ENCODE results near the gene CEP68. TPM values are rescaled to one million over a fixed set of nuclear protein-coding genes. Genes with fewer than 3 reads are reported as not detected.

The CEP68 gene
- total RNA-seq, 1 donor from 2014 or later = 38.3 TPM

GRCh38 chr2:65044097-65044735, 12.0 kb upstream of the CEP68 start:
- DNase-seq = no peak
- no peak overlapping the region for H3K27ac Mint-ChIP-seq (ENCODE audit: unreplicated experiment)
- TF ChIP-seq CTCF (IDR thresholded peaks at IDR 0.05; ENCODE audit: partially characterized antibody, unreplicated experiment) = no peak
- H3K9me3 Mint-ChIP-seq (ENCODE audit: unreplicated experiment) = no peaks in the 10 kb centered on the region
- peaks cover 13% of the 10 kb centered on the region for H3K36me3 Mint-ChIP-seq (ENCODE audit: unreplicated experiment)
- H3K4me1 Mint-ChIP-seq (ENCODE audit: low read depth, unreplicated experiment) = no peaks in the 10 kb centered on the region
- no peaks in the 10 kb centered on the region for H3K27me3 Mint-ChIP-seq (ENCODE audit: unreplicated experiment)
- no peak overlapping the region for H3K4me3 Mint-ChIP-seq (ENCODE audit: unreplicated experiment)

GRCh38 chr2:65045651-65046050, 10.6 kb upstream of the CEP68 start:
- no peak for TF ChIP-seq CTCF (IDR thresholded peaks at IDR 0.05; ENCODE audit: partially characterized antibody, unreplicated experiment)
- H3K9me3 Mint-ChIP-seq (ENCODE audit: unreplicated experiment) = no peaks in the 10 kb centered on the region
- H3K27me3 Mint-ChIP-seq (ENCODE audit: unreplicated experiment) = no peaks in the 10 kb centered on the region
- H3K36me3 Mint-ChIP-seq (ENCODE audit: unreplicated experiment) = peaks cover 13% of the 10 kb centered on the region
- H3K27ac Mint-ChIP-seq (ENCODE audit: unreplicated experiment) = no peak overlapping the region
- H3K4me3 Mint-ChIP-seq (ENCODE audit: unreplicated experiment) = no peak overlapping the region
- DNase-seq = no peak
- no peaks in the 10 kb centered on the region for H3K4me1 Mint-ChIP-seq (ENCODE audit: low read depth, unreplicated experiment)

DNA sequence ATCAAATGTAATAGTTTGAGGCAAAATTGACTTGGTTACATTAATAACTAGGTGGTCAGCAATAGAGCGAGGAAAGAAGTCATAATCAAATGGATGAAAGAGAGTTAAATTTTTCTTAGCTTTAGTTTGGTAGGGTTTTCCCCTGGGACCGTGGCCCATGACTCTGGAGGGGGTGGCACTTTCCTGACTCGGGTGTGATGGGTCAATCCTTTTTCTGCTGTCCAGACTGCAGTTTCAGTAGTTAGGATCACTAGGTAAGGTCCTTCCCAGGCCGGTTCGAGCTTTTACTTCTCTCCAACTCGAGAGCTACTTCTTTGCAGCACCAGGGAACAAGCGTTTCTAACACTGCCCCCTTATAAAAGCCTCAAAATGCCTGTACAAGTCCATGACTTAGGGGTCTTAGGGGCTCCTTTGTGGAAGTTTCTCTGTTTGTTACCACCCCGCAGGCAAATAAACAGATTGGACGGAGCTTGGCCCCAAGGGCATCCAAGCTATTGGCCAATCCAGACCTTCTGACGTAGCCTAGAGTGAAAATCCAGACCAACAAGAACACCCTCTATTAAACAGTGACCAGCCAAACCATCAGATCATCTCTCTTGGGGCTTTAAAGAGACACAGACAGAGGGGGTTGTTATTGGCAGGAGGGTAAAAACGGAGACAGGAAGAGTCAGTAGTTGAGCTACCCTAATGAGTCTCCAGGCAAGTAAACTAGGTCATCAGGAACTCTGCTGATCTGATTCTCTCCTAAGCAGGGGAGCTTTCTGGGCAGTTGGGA, 9.4 kb upstream of the CEP68 start:
- Mint-ChIP-seq H3K4me3 (ENCODE audit: unreplicated experiment) (no peak overlapping the region), H3K27me3 (ENCODE audit: unreplicated experiment) (no peaks in the 10 kb centered on the region), H3K36me3 (ENCODE audit: unreplicated experiment) (peaks cover 13% of the 10 kb centered on the region), H3K4me1 (ENCODE audit: low read depth, unreplicated experiment) (no peaks in the 10 kb centered on the region), H3K9me3 (ENCODE audit: unreplicated experiment) (no peaks in the 10 kb centered on the region), H3K27ac (ENCODE audit: unreplicated experiment) (no peak overlapping the region)
- no peak for DNase-seq
- TF ChIP-seq CTCF (IDR thresholded peaks at IDR 0.05; ENCODE audit: partially characterized antibody, unreplicated experiment) = no peak

- TF ChIP-seq CTCF (IDR thresholded peaks at IDR 0.05; ENCODE audit: partially characterized antibody, unreplicated experiment) = no peak
- Mint-ChIP-seq H3K4me3 (ENCODE audit: unreplicated experiment) (no peak overlapping the region), H3K36me3 (ENCODE audit: unreplicated experiment) (peaks cover 10% of the 10 kb centered on the region), H3K27me3 (ENCODE audit: unreplicated experiment) (no peaks in the 10 kb centered on the region), H3K4me1 (ENCODE audit: low read depth, unreplicated experiment) (no peaks in the 10 kb centered on the region), H3K27ac (ENCODE audit: unreplicated experiment) (no peak overlapping the region), H3K9me3 (ENCODE audit: unreplicated experiment) (no peaks in the 10 kb centered on the region)
- DNase-seq = no peak
These were observed 7.1 kb upstream of the CEP68 start for GRCh38 chr2:65049010-65049639.

DNA sequence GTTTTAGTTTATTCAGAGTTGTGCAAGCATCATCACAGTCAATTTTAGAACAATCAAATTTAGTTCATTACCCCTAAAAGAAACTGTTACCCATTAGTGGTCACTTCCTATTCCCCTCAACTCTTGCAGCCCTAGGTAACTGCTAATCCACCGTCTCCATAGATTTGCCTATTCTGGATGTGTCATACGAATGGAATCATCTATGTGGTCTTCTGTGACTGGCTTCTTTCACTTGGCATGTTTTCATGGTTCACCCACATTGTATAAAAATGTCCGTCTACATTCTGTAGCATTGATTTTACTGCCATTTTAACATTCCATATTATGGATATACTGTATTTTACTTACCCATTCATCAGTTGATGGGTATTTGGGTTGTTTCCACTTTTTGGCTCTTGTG, 5.3 kb upstream of the CEP68 start:
- Mint-ChIP-seq H3K27me3 (ENCODE audit: unreplicated experiment) (no peaks in the 10 kb centered on the region), H3K9me3 (ENCODE audit: unreplicated experiment) (no peaks in the 10 kb centered on the region), H3K27ac (ENCODE audit: unreplicated experiment) (no peak overlapping the region), H3K4me1 (ENCODE audit: low read depth, unreplicated experiment) (peaks cover 6% of the 10 kb centered on the region), H3K4me3 (ENCODE audit: unreplicated experiment) (no peak overlapping the region), H3K36me3 (ENCODE audit: unreplicated experiment) (no peaks in the 10 kb centered on the region)
- TF ChIP-seq CTCF (IDR thresholded peaks at IDR 0.05; ENCODE audit: partially characterized antibody, unreplicated experiment) = no peak
- DNase-seq = no peak

All from glutamatergic neuron (in vitro differentiated cells).